ENCODE measurements around the gene CDK6.

- TF ChIP-seq EZH2 (IDR thresholded peaks at IDR 0.05; ENCODE audit: borderline replicate concordance, low read depth, low read length, poor library complexity, severe bottlenecking), result no peak
- no peak for TF ChIP-seq CTCF (conservative IDR thresholded peaks at IDR 0.05; ENCODE audit: low read depth, low read length)
Observed at GRCh38 chr7:92813390-92814024, 22.9 kb downstream of the CDK6 start.

Data from A673 (cell line).